Stimulated activated CD8-positive, alpha-beta memory T cell treated with anti-CD3 and anti-CD28 coated beads, Interleukin-7, amount 100 ng/mL, for 1 hour (primary cell): ENCODE measurements around the gene NOX4.
"Not testable (repeated sequence)": the region's sequence is repeated elsewhere in the genome, so short reads cannot be mapped to it uniquely, and the experiment has no call there.

Source experiments
- DNase-seq, 2 donors: peaks; one replicate each; pipeline ENCODE4 v3.0.0-alpha.2; 2020; ENCODE audit warnings: low read depth in 2 of 2

NOX4 gene

GRCh38 chr11:89379976-89380771, 111.0 kb downstream of the NOX4 start:
- DNase-seq, result not testable (repeated sequence)

GRCh38 chr11:89378986-89379385, 112.2 kb downstream of the NOX4 start:
- not testable (repeated sequence) for DNase-seq

- not testable (repeated sequence) for DNase-seq
Observed at GRCh38 chr11:89369356-89369755, 121.8 kb downstream of the NOX4 start.

- DNase-seq, result not testable (repeated sequence)
Observed at GRCh38 chr11:89364856-89365255, 126.3 kb downstream of the NOX4 start.

GRCh38 chr11:89361734-89362133, 129.4 kb downstream of the NOX4 start:
- DNase-seq, result no peak

GRCh38 chr11:89359208-89359607, 132.0 kb downstream of the NOX4 start:
- not testable (repeated sequence) for DNase-seq

GRCh38 chr11:89358761-89359160, 132.4 kb downstream of the NOX4 start:
- DNase-seq, result no peak

GRCh38 chr11:89355646-89356045, 135.5 kb downstream of the NOX4 start:
- no peak for DNase-seq

- DNase-seq, result not testable (repeated sequence)
Observed at GRCh38 chr11:89354513-89354912, 136.7 kb downstream of the NOX4 start.

- no peak for DNase-seq
Observed at GRCh38 chr11:89347071-89347470, 144.1 kb downstream of the NOX4 start.

- no peak for DNase-seq
Observed at GRCh38 chr11:89346601-89347000, 144.6 kb downstream of the NOX4 start.

GRCh38 chr11:89342880-89343572, 148.1 kb downstream of the NOX4 start:
- not testable (repeated sequence) for DNase-seq

GRCh38 chr11:89340450-89340849, 150.7 kb downstream of the NOX4 start:
- DNase-seq, result not testable (repeated sequence)

- DNase-seq, result not testable (repeated sequence)
Observed at GRCh38 chr11:89338073-89338472, 153.1 kb downstream of the NOX4 start.

- not testable (repeated sequence) for DNase-seq
Observed at GRCh38 chr11:89337100-89337650, 154.0 kb downstream of the NOX4 start.

- not testable (repeated sequence) for DNase-seq
Observed at GRCh38 chr11:89333704-89334103, 157.5 kb downstream of the NOX4 start.

GRCh38 chr11:89331940-89332339, 159.2 kb downstream of the NOX4 start:
- DNase-seq, result not testable (repeated sequence)

GRCh38 chr11:89327885-89328284, 163.3 kb downstream of the NOX4 start:
- no peak for DNase-seq

- no peak for DNase-seq
Observed at GRCh38 chr11:89321401-89321800, 169.8 kb downstream of the NOX4 start.

- DNase-seq, result not testable (repeated sequence)
Observed at GRCh38 chr11:89310607-89311006, 180.6 kb downstream of the NOX4 start.

- DNase-seq, result not testable (repeated sequence)
Observed at GRCh38 chr11:89309321-89309985, 181.7 kb downstream of the NOX4 start.

GRCh38 chr11:89308272-89308671, 182.9 kb downstream of the NOX4 start:
- DNase-seq, result not testable (repeated sequence)
